Stimulated activated CD4-positive, alpha-beta T cell treated with anti-CD3 and anti-CD28 coated beads, Interleukin-4, amount 100 ng/mL, for 1 hour (primary cell): Measurements from ENCODE around the gene MED17.
"Not testable (repeated sequence)": the region's sequence is repeated elsewhere in the genome, so short reads cannot be mapped to it uniquely, and the experiment has no call there.

ENCODE experiments used
- DNase-seq: peaks from one replicate; pipeline ENCODE4 v3.0.0-alpha.2; 2020

Gene MED17

DNA sequence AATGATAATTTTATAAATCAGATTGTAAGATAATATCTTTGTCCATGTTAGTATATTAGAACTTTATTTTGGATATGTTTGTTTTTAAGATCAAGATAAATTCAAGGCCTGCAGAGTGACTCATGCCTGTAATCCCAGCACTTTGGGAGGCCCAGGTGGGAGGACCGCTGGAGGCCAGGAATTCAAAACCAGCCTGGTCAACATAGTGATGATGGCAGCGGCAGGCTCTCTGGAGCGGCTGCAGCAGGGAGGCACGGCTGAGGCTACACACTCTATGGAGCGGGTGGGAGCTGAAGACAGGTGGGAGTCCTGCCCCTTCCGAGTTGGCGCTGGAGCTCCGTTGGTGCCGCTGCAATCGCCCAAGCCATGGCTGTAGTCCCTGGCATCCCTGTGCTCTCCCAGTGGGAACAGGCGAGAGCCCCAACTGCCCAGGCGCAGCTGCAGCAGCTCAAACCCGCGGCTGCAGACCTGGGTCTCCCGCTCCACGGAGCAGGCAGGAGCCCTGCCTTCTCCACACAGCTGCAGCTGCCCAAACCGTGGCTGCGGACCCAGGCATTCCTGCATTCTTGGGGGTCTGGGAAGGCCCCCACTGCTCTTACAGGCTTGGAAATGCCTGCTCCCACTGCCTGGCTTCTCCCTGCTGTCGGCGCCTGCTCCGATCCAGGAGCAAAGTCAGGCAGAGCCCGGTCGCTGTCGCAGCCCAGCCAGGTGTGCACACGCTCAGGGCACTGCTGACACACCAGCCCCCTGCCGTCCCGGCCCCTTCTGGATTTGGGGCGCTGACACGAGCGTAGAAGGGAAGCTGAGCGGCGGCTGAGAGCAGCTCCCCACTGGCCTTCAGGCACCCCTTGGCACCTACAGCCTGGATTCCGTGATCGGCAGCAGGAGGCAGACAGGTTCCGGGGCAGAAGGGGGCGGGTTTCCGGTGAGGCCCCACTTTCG lies 25.9 kb upstream of the MED17 start:
- no peak for DNase-seq

DNA sequence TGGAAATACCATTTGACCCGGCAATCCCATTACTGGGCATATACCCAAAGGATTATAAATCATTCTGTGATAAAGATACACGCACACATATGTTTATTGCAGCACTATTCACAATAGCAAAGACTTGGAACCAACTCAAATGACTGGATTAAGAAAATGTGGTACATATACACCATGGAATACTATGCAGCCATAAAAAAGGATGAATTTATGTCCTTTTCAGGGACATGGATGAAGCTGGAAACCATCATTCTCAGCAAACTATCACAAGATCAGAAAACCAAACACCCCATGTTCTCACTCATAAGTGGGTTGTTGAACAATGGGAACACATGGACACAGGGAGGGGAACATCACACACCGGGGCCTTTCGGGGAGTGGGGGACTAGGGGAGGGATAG lies 25.0 kb upstream of the MED17 start:
- not testable (repeated sequence) for DNase-seq

DNA sequence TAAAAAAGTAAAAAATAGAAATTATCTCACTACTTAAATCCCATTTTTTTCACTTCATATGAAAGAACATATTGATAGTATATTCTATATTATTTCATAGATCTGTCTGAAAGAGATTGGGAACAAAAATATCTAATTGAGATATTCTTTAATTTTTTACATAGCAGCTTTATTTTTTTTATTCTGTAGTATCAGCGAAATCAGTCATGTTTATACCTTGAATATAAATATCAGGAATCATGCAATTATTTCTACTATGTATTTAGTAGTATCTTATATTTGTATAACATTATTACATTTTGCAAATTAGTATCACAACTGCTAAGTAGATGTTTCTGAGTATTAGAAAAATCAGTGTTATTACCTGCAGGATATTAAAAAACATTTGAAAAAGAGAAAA lies 22.2 kb upstream of the MED17 start:
- no peak for DNase-seq

DNA sequence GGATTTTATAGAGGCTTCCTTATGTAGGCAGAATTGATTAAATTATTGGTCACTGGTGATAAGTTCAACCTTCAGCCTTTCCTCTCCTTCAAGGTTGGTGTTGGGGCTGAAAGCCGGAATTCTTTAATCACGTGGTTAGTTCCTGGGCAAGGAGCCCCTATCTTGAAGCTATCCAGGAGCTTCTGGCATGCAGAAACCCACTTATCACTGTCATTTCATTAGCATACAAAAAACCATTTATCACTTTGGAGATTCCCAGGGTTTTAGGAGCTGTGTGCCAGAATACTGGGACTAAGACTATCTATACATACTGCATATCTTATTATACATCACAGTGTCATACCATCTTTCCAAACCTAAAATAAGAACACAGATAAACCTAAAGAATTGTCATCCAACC lies 18.5 kb upstream of the MED17 start:
- no peak for DNase-seq

DNA sequence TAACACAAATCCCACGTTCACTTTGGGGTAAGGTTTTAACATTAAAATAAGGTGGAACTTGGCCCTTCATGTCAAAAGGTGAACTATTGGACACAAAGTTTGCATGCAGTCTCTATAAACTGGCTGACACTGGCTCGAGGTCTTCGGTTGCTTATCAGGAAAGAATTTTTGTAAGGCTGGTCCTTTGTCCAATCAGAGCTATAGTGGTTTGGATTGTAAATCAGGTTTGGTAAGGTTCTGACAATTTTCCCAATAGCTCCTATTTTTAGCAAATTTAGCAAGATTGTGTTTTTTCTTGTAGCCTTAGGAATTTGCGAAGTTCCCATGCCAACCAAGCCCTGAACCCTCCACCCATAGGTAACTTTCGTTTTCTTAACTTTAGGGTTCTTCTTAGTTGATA lies 17.6 kb upstream of the MED17 start:
- DNase-seq: no peak

DNA sequence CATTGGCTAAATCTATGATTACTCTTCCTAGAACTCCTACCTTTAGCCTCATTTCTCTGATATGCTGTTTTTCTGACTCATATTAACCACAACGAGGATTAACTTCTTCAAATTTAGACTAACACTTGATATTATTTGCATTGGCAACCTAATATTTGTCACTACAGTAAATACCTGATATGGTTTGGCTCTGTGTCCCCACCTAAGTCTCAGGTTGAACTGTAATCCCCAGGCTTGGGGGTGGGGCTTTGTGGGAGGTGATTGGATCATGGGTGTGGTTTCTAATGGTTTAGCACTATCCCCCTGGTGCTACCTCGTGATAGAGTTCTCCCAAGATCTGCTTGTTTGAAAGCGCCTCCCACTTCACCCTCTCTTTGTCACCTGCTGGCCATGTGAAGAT lies 17.1 kb upstream of the MED17 start:
- no peak for DNase-seq

DNA sequence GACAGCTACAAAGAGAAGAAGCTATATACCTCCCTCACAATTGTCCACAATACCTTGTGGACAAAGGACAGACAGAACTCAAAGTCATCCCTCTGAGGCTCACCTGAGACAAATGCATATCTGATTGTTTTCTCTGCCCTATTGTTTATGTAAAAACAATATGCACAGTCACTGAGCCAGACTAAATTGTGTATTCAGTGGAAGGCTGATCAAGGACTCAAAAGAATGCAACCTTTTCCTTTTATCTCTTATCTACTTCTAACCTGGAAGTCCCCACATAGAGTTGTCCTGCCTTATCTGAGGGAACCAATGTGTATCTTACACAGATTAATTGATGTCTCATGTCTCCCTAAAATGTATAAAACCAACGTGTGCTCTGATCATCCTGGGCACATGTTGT lies 13.9 kb upstream of the MED17 start:
- no peak for DNase-seq

DNA sequence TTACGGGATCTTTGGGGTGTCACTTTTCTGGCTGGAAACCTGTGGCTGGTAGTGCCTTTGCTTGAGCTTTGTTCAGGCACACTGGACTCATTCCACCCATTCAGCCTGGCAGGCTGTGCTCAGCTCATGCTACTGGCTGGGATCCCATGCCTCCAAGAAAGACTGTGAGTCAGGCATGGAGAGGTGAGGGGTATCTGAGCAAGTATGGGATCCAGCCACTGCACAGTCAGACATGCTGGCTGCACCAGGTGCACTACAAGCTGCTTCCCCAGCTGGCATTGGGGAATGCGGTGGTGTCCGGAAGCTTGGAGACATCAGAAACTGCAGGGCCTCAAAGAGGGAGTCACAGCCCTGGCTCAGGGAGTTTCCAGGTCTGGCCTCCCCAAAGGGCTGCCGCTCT lies 12.0 kb upstream of the MED17 start:
- DNase-seq: no peak

DNA sequence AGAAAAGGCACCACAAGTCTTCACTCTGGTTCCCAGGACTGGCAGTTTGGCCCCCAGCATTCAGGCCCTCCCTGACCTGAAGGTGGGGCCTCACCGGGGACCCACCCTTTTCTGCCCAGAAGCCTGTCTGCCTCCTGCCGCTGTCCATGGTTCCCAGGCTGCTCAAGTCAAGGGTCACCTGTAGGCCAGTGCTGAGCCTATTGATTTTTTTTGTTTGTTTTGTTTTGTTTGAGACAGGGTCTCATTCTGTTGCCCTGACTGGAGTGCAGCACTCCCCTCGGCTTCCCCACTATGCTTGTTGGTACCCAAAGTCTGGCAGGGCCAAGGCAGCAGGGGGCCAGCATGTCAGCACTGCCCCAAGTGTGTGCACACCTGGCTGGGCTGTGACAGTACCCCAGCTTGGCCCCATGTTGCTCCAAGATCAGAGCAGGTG lies 11.0 kb upstream of the MED17 start:
- no peak for DNase-seq

DNA sequence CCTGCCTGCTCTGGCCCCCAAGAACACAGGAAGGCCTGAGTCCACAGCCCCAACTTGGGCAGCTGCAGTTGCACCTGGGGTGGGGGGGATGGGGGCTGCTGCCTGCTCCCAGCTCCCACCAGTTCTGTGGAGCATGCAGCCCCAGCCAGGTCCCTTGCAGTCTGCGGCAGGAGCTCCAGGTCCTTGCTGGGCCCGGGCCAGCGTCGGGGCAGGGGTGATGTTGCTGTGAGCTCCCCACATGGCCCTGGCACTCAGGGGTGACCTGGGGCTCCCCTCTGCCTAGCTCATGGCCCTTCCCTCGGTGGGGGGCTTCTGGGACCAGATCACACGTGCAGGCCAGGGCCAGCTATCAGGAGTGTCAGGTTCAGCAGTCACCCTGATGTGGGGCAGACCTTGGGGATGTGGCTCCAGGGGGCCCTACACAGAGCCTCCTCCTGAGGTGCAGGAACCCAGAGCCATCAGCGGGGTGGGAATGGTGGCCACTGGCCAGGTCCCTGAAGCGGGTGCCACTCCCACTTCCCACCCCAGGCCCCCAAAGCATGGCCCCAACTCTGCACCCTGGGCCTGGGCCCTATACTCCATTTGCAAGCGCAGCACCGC lies 10.4 kb upstream of the MED17 start:
- no peak for DNase-seq

DNA sequence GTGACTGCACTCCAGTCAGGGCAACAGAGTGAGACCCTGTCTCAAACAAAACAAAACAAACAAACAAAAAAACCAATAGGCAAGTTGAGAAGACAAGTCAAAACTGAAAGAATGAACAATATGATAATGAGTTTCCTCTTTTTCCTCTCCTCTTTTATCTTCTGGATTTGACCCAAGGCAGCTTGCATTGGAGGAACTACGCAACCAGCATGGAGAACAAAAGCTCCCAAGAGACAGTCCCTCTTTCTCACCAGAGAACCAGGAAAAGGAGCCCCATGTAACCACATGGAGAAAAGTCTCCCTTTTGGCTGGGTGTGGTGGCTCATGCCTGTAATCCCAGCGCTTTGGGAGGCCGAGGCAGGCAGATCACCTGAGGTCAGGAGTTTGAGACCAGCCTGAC lies 9.5 kb upstream of the MED17 start:
- not testable (repeated sequence) for DNase-seq

DNA sequence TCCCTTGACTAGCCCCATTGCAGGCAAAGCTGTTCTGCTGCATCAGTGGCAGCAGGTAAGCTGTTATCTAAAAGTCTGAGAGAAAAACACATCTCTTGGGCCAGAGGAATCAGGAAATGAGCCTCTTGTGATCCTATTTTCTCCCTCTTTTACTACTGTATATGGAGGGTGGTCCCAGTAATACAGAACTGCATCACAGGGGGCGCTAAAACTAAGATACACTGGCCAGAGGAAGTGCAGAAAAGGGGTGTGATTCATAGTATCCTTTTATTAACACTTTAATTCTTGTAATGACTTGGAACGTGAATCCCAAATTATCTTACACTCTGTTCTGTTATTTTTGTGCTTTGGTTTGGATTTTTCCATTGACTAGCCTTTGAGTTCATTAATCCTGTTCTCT lies 8.8 kb upstream of the MED17 start:
- no peak for DNase-seq

DNA sequence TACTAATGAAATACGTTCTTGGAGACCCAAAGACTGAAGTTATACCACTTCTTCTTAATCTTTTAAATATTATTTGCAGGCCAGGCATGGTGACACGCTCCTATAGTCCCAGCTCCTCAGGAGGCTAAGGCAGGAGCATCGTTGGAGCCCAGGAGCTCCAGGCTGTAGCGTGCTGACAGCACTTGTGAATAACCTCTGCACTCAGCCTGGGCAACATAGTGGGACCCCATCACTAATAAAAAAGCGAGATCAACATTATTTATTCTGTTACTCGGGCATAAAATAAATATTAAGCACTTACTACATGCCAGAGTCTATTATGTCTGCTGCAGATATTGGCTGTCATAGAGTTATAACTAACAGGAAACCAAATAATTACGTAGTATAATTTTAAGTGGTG lies 720 bp upstream of the MED17 start:
- no peak for DNase-seq

DNA sequence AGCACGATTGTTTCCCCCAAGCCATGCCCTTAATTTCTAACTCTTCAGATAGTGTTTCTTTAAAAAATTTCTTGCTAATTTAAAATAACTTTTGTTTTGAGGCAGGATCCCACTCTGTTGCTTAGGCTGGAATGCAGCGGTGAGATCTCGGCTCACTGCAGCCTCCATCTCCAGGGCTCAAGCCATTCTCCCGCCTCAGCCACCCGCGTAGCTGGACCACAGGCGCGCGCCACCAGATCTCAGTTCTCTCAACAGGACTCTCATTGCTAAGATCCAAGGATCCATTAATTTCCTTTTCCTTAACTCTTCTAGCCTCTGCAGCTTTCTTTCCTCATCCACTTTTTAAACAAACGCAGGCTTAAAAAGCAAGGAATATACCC lies 327 bp upstream of the MED17 start:
- DNase-seq: no peak

DNA sequence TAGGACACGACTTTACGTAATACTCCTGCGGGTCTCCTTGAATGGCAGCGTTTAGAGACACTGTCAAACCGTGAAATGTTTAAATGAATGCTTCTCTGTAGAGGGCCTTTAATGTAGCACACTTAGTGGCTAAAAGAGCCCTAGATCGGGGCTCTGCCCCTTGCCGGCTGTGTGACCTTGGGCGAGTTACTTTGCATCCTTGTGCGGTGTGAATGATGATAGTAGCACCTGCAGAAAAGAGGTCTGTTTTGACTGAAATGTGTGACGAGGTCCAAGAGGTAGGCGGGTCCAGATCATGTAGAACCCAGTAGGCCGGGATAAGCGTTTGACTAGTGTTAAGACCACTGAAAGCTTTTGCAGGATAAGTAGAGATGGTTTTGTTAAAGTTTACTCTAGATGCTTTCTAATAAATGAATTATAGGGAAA lies 866 bp downstream of the MED17 start:
- DNase-seq: no peak

DNA sequence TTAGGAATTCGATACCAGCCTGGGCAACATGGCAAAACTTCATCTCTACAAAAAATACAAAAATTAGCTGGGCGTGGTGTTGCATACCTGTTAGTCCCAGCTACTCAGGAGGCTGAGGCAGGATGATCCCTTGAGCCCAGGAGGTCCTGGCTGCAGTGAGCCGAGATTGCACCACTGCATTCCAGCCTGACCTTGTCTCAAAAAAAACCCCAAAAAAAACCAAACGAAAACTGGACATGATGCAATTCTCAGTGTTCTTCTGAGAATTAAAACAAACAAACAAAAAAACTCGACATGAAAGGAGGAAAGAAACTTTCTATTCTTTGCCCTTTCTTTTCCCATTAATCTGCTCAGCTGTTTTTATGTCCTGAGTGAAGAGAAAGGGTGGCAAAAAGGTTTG lies 7.4 kb downstream of the MED17 start:
- no peak for DNase-seq

DNA sequence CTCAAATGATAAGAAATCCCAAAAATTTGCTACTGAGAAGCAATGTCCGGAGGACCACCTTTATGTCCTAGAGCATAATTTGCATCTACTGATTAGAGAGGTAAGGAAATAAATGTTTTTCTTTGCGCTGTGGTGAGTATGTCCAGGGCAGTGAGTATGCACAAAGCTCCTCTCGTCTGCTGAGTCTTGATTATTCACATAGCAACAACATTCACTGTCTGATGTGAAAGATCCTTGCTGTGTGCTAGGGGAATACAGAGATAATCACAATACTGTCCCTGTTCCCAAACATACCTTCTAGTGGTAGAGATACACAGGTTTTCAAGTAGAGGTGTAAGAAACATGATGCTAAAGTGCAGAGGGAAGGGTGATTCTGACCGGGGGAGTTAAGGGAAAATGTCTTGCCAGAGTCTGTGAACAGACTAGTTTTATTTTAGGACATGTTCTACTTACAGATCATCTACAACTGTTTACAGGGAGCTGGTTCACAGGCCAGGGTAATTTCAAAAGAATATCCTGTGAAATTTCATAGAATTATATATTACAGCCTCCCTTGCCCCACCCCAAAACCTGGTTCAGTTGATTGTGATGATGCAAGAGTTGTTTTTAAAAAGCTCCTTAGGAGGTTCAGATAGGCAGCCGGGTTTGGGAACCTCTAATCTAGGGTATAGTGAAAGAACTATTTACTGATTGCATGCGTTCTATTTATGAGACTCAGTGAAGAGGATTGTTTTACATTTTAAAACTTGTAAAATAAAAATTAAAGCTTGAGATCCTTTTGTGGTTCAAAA lies 12.6 kb downstream of the MED17 start:
- no peak for DNase-seq

DNA sequence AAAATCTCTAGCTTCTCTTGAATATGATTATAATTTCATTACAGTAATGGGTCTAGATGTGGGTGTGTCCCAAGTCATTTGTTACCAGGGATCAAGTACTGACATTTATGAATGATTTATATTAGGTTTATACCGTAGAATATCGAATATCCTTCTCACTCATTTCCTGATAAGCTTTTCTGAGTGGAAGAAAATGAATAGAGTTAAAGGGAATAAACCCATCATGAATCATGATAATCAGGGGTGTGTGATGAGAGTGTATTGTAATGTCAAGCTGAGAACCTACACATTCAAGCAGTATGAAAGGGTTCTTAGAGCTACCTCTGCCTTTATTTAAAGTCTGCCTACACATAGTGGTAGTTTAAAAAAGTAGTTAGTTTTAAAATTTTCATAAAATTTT lies 17.3 kb downstream of the MED17 start:
- DNase-seq: no peak

DNA sequence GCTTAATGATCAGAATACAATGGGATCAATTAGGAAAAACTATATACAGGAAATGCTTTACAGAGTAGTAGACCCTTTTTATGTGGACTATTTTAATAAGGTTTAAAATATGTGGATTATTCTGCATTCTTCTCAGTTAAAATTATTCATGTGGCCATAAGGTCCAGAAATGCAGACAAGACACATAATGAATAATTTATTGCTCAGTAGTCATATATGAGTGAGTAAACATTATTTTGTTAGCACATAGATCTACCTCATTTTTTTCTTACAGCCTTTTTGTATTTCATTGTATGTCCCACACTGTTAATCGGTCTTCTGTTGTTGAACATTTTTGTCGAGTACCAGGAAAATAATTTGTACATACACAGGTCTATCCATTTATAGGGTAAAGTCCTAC lies 20.8 kb downstream of the MED17 start:
- DNase-seq: no peak

DNA sequence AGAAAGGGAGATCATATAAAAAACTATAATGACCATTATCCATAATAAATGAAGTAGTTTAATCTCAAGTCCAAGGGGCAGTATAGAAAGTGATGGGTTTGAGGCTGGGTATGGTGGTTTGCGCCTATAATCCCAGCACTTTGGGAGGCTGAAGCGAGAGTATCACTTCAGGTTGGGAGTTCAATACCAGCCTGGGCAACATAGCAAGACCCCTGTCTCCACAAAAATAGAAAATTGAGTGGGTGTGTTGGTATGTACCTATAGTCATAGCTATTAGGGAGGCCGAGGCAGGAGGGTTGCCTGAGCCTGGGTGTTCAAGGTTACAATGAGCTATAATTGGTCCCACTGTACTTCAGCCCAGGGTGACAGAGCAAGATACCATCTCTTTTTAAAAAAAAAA lies 23.9 kb downstream of the MED17 start:
- no peak for DNase-seq

DNA sequence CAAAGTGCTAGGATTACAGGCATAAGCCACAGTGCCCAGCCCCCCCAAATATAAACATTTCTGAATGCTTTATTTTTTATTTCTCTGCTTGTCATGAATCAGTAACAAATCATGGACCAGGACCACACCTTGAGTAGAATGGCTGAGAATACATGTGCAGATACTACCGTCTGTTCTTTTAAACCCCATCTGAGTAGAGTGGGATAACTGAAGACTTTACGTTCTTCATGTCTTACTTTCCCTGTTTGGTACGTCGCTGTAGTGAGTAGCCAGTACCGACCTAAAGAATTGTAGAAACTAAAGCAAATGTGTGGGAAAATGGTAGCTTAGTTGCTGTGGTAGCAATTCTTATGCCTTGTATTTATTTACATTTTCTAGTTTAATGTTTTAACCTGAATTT lies 29.9 kb downstream of the MED17 start:
- no peak for DNase-seq

DNA sequence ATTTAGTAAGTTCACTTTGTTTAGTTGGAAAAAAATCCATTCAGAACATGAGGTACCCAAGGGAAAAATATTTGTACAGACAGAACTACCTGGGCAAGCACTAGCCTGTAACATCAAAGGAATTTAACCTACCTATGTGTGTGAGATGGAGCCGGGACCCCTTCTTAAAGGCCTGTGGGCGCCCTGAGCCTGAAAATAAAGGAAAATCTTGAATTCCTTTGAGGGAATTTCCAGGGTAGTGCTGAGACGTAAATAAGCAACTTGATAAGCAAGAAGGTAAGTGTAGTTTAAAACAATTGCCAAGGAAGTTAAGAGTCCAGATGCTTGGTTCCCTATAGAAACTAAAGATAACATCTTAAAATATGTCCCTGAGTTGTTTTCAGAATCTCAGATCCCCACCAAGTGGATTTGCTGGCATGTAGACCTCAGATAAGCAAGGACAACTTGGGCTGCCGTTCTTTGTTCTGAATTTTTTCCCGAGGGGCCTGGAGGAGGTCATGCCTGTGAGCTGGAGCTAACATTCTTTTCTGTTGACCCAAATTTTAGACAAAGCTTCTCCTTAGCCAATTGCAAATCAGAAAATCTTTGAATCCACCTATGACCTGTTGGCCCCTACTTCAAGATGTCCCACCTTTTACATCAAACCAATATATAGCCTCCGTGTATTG lies 31.0 kb downstream of the MED17 start:
- no peak for DNase-seq
